GM19240 (cell line): ENCODE data around the gene TRIM8.

Experiments used
- DNase-seq: peaks from one replicate; pipeline ENCODE4 v3.0.0; 2011; ENCODE audit warnings: low spot score; ENCODE audit not compliant: insufficient read length

The TRIM8 gene, protein sequence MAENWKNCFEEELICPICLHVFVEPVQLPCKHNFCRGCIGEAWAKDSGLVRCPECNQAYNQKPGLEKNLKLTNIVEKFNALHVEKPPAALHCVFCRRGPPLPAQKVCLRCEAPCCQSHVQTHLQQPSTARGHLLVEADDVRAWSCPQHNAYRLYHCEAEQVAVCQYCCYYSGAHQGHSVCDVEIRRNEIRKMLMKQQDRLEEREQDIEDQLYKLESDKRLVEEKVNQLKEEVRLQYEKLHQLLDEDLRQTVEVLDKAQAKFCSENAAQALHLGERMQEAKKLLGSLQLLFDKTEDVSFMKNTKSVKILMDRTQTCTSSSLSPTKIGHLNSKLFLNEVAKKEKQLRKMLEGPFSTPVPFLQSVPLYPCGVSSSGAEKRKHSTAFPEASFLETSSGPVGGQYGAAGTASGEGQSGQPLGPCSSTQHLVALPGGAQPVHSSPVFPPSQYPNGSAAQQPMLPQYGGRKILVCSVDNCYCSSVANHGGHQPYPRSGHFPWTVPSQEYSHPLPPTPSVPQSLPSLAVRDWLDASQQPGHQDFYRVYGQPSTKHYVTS

DNA sequence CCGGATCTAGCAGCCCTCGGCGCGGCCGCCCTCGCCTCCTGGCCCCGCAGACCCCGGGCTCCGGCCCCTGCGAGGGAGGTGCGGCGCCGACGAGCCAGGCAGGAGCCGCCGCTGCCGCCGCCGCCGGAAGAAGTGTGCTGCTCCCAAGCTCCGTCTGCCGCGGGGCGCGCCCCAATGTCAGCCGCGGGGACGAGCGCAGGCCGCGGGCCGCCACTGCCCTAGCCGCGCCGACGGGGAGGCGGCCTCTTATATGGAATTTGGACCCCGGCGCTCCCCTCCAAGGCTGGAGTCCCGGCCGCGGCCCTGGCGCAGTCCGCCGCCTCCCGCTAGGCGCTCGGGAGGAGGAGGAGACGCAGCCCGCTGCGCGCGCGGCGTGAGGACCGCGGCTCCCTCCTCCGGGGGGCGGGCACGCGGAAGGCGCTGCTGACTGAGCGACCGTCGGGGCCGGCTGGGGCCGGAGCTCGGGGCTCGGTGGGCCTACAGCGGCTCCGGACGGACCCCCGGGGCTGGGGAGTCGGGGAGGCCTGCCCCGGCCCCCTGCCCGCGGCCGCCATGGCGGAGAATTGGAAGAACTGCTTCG is at the start of gene TRIM8:
TRIM8 (plus strand) TSS at position 414 of the 580 bp plus-strand sequence; CDS start at position 553, 139 bp downstream.
- no peak for DNase-seq

DNA sequence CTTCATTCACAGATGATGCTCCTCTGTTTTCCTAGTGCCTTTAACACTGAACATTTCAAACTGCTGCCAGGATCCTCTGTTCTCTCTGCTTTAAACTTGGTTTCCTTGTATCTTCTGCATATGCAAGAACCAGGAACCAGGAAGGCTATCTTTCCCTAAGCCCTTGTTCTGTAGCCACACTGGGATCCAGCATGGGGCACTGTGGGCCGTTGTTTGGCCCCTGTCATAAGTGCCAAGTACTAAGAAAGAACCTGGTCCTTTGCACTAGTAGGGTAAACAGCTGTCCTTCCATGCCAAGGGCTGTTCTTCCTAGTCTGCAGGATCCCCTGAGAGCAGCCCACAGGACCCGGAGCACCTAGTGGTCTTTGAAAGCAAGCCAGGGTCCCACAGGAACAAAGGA is 49.0 kb upstream of the TRIM8 start:
- no peak for DNase-seq

DNA sequence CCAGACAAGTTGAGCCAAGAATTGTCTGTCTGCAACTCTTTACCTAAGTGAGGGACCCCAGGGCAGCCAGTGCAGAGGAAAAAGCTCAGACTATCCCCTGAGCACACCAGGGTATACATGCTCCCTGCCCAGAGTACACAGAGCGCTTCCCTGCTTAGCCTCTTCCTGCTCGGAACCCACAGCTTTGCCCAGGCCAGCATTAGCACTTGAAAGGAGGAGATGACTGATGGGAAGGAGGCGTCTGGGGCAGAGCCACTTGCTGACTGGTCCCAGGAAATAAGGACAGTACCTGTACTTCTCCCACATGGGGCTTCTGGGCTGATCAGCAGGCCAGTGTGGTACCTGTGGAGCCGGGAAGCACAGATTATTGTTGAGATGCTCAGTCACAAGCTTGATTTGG is 48.4 kb upstream of the TRIM8 start:
- no peak for DNase-seq

DNA sequence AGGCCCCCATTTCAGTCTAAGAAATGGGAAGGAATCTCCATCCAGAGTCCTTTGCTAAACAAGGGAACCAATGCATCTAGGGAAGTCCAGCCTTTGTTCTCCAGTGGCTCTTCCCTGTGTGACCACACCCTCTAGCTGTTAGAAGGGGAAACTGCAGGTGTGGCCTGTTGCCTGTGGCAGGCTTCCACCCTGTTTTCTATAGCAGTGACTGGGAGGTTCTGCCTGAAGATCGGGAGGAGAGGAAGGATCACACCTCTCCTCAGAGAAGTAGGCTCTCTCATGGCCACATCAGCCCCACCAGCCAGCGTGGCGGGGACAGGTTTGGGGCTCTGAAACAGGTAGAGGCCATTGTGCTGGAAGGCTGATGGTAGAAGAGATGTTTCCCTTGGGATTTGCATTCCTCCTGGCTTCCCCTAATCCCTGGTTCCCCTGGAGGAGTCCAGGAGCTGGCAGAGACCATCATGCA is 47.7 kb upstream of the TRIM8 start:
- peak; percentile 43 for DNase-seq

DNA sequence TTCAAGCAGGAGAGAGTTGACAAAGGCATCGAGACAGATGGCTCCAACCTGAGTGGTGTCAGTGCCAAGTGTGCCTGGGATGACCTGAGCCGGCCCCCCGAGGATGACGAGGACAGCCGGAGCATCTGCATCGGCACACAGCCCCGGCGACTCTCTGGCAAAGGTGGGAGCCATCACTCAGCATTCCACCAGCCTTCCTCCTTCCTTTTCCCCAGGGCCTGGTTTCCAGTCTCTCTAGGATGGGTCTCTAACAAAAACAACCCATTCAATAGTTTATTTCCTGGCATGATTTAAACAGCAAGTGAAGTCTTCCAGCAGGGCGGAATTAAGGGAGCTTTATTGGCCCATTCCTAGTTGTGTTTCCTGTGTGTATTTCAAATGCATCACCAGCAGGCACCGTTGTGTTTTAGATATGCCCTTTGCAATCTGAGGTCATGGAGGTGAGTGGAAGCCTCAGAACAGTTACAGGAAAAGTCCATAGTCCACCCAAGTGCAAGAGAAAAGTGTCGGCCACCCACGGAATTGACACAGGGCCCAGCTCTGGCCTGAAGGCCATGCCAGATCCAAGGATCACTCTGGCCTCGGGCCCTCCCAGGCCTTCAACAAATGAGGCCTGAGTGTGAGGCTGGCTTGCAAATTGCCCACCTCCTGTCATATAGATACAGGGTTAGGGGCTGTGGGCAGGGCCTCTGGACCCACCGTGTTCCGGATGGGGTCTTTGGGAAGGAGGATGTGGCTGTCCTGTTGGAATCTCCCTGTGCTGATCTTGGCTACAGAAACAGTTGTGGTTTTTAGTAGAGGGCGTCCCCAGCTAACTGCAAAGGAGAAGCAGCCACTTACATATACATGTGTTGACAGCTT is 46.9 kb upstream of the TRIM8 start:
- DNase-seq: no peak

DNA sequence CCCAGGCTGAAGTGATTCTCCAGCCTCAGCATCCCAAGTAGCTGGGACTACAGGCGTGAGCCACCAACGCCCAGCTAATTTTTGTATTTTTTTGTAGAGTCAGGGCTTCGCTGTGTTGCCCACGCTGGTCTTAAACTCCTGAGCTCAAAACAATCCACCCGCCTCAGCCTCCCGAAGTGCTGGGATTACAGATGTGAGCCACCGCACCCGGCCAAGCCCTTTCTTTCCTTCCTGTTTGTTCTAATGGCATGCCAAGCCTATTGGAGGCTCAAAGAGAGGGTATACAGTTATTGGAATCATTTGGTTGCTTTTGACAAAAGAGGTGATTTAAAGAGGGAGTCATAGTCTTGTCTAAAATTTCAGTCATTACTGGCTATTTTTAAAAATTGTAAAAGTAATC is 46.0 kb upstream of the TRIM8 start:
- no peak for DNase-seq

DNA sequence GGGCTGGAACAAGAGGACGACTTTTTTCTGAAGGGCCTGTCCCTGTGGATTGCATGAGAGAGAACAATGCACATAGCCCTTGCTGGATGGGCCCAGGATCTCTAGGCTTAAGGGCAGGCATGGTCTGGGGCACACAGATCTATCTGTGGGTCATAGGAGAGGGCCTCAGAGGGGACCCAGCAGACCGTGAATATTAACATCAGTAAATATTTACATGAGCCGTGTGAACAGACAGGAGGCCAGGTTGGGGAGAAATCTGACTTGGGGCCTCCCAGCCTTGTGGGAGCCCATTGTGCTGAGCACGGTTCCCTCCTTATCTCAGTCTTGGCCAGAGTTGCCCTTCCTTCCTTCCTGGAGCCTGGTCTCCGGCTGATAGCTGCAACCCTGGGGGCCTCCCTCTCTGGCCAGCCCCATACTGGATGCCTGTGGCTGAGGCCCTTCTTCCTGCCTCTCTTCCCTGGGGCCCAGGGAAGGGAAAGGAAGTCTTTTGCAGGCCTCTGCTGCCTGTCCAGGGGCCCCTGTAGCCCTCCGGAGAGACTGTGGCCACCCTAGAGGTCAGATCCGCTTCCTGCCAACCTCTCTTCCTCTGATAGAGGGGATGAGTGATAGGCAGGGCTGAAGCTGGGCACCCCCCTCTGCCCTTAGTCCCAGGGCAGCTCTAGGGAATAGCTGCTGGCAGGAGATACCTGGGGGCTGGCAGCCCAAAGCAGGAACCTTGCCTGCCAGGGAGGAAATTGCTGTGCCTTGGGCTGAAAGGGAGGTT is 44.5 kb upstream of the TRIM8 start:
- DNase-seq: no peak

DNA sequence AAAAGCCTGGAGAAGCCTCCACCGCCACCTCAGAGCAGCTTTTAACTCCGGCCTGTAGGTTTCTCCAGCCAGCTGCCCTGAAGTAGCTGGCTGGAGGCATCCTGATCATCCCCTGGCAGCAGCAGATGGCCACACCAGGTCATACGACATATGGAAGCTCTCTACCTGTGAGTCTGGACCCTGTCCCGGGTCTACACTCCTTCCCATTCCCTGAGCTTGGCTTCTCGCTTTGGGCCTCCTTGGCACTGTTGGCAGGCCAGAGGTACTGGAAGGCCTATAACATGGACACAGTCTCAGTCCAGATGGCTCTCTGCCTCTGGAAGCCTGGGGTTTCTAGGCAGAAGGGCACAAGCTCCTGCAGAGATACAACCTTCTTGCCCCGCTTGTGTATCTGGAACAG is 43.5 kb upstream of the TRIM8 start:
- no peak for DNase-seq

DNA sequence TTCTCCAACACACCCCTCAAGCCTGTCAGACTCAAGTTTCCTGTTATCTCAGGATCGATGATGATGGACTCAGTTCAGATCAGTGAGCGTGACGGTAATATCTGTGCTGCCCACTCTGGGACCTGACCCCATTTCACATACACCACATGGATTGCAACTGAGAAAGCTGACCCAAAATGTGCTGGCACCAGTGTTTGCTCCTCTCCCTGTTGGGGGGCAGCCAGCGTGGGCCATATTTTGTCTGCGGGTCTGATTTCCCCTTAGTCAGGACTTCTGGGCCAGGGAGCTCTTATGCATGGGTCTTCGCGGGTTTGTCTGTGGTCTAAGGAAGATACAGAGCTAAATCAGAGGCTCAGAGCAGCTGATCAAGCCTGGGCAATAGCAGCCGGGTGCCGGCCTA is 42.6 kb upstream of the TRIM8 start:
- DNase-seq: no peak

DNA sequence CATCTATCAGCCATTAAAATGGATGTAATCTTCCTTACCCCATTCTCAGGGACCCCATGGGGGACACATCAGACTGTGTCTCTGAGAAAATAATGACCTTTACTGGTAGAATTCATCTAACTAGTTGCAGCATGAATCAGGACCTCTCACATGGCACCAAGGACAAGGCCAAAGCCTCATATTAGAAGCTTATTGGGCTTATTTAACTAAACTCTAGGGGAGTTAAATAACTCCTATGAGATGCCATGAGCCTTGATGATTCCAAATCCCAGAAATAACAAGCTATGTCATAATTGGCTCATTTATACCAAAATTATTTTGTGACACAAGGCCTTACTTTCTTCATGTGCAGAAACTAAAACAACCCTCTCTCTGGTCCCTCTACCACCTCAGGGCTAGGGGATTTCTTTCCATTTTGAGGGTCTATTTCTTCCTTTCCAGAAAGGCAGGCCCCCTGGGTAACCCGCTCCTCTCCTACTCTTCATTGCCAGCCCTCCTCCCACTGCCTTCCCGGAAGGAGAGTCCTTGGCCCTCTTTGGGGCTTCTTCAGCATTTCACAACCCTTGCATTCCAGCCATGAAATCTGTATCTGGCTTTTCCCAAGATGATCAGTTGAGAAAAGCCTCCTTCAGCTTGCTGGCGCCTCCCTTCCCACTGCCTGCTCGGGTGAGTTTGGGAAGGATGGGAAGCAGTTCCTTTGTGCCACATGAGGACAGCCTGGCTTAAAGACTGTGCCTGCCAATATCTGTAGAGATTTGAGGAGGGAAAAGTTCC is 41.8 kb upstream of the TRIM8 start:
- DNase-seq: no peak

DNA sequence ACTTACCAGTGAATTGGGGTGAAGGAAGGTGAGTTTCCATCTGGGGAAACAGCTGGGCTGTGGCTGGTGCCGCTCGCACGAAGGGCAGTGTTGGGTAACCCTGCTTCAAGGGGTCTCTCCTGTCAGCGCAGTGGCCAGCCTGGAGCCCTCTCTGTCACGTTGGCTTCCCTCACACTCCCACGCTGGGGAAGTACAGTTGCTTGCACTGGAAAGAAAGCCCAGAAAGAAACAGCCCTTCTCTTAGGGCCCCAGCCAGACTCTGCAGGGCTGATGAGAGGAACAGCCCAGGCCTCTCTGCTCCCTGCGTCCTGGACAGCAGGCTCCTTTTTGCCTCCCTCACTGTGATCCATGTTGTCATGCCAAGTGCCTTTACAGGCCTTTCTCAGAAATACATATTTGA is 40.3 kb upstream of the TRIM8 start:
- no peak for DNase-seq

DNA sequence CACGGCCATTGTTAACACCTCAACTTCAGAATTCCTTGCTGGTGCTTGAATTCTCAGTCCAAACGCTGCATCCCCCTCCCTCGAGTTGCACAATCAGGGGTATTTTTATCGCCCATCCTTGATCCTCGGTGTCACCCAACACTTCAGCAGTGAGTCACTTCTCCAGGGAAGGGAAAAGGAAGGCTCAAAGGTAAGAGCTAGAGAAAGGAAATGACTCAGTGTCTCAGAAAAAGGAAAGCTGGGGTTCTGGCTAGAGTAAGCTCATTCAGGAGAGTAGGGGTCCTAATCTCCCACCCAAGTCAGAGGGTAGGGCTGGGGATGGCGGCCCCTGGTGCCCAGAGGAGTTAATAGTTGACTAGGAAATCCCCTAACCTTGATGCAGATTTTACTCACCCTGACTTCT is 39.8 kb upstream of the TRIM8 start:
- DNase-seq: no peak

DNA sequence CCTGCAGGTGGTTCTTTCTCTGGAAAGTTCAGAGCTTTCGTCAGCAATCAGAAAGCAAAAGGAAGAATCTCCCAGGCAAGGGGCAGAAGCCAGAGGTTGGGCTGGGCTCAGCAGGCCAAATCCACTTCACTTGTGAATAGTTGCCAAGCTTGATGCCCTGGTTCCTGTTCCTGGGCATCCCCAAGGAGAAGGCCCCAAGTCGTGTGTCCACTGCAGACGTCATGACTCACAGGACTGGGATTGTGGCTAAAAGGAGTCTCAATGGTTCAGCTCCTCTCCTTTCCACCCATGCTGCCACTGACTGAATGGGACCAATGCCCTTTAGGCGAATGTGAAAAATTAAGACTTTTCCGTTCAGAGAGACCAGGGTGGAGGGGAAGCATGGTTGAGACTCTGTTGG is 38.6 kb upstream of the TRIM8 start:
- no peak for DNase-seq

DNA sequence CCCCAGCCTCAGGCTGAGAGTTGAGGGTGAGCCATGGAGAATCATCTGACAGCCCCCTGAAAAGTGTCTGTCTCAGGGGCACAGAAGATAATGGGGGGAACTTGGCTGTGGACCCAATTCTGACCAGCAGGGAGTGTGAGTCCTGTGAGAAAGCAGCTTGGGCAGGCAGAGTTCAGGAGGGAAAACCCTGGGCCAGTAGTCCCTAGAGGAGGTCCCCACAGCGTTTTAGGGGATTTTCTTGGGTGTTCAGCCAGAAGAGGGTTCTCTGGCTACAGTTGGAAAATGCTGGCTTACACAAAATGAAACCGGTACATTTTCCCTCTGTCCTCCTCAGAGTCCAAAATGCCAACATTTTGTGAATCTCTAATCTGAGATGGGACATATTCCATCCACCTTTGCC is 35.8 kb upstream of the TRIM8 start:
- DNase-seq: peak; percentile 47

DNA sequence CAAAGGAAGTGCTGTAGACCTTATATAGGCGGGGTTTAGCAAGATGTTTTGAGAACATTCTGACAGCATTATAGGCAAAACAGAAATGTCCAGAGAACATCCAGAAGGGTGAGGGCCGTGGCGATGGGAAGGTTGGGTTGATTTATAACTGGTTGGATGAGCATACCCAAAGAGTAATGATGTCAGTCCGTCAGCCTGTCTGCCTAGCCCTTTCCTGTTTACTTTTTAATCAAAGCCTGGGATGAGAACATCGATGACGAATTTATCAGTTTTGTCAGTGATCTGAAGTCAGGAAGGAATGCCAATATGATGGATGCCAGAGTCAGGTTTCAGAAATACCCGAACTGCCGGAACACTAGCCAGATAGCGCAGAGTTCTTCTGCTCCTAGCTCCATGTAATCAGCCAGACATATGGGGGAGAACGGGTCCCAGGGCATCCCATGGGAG is 33.8 kb upstream of the TRIM8 start:
- no peak for DNase-seq

DNA sequence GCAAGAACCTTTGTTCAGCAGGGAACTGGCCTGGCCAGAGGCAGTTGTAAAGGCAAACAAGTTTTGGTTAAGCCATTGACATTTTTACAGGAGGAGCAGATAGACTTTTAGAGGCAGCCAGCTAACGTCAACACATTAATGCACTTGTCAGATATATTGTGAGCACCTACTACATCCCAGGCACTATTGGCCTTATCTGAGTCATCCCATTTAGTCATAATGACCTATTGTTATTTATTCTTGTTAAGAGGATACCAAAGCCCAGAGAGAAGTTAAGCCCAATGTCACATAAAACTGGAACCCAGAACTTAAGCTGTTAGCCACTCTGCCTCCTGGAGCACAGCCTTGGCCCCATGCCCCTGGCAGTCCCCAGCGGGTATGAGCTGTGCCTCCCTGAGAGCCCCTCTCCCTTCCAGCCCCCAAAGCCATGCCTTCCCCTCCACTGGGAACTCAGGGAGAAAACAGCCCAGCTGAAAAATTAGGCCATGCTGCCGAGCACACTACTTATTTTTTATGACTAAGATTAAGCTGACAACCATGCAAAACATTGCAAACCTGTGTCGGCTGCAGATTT is 32.7 kb upstream of the TRIM8 start:
- DNase-seq: no peak

DNA sequence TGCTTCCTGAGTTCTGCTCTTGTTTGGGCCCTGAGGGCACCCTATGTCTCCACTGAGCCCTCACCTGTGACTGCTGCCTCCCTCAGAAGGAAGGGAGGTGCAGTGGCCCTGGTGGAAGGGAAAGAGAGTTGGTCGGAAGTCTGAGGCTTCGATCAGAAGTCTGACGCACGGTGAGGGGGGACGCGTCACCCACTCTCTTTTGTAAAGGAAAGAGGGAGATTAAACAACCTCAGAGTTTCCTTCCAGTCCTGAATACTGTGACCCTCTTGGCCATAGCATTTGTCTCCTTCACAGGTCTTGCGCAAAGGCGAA is 31.4 kb upstream of the TRIM8 start:
- no peak for DNase-seq

DNA sequence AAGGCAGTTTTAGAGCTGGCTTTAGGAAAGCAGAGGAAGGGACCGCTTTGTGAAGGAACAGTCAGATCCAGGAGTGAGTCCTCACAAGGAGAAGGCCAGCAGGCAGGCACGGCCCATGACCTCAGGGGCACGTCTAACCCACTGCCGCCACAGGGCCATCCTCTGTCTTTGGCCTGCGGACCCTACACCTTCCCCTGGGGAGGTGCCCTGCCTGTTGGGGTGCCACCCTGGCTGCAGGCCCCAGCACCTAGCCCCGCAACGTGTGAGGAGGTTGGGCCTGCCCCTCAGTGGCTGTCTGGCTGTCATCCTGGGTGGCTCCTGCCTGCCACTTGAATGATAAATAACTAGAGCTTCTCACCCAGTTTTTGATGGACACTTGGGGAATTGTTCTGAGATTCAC is 31.0 kb upstream of the TRIM8 start:
- DNase-seq: no peak

DNA sequence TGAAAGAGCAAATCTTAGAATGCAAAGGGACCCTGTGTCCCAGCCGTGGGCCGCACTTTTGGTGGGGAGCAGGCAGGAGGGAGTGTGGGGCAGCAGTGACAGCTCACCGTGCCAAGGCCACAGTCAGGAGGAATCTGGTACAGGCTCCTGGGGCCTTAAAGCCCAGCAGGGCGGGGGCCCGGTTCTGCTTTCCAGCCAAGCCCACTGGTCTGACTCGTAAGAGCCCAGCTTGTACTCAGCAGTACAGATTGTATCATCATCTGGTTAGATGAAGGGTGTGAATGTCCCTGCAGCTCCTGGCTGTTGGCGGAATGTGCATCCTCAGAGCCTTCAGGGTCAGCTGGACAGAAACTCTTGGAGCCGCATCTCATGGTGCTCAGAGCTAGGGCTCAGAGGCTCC is 30.5 kb upstream of the TRIM8 start:
- DNase-seq: no peak

DNA sequence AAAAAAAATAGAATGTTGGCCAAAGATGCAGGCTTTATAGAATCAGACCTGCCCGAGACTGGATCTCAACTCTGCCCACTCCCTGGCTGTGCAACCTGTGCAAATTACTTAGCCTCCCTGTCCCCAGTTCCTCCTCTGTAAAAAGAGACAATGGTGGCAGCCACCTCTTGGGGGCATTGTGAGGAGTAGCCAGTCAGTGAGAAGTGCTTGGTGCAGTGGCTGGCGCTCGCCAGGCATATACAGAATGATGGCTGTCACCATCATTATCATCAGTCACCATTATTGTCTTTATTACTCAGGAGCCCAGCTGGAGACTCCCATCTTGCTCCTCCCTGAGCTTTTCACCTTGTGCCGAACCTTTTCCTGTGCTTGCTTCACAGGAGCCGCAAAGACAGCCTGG is 29.4 kb upstream of the TRIM8 start:
- DNase-seq: no peak
